Activated gamma-delta T cell treated with Interleukin-2 at 50 U/mL for 16 hours (primary cell): ENCODE data around the gene POLA2.
"Not testable (repeated sequence)": the region's sequence is repeated elsewhere in the genome, so short reads cannot be mapped to it uniquely, and the experiment has no call there.

Experiments
- DNase-seq: peaks from one replicate; pipeline ENCODE4 v3.0.0-alpha.2; 2020

Gene POLA2

DNA sequence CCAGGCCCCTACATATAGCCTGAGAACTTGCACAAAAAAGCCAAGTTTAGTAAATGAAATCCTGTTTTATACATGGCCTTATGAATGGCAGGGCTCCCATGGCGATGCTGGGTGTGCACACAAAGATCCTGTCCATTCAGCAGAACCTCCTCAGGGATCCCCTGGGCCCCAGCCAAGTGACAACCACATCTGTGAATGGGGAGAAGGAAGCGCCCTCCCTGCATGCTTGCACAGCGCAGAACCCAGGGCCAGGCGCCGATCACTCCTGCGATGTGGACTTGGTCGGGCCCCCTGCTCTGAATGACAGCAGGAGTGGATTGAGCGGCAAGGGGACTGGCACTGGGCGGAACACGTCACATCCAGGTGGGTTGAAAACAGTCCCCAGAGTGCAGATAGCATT lies 48.5 kb downstream of the POLA2 start:
- no peak for DNase-seq

DNA sequence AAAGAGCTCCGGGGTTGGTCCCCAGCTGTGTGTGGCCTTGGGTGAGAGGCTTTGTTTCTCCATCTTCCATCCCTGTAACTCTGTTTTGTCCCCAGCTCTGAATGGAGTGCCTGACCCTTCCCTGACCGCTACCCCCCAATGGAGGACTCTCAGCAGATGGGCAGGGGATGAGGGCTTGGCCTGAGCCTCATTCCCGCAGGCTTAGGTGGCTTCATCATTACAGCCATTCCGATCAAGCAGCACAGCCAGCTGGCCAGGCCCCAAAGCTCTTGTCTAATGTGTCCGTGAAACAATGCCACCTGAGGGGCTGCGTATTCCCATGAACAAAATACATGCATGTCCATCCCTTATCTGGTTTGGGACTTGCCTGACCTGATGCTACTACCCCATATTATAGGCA lies 49.0 kb downstream of the POLA2 start:
- no peak for DNase-seq

DNA sequence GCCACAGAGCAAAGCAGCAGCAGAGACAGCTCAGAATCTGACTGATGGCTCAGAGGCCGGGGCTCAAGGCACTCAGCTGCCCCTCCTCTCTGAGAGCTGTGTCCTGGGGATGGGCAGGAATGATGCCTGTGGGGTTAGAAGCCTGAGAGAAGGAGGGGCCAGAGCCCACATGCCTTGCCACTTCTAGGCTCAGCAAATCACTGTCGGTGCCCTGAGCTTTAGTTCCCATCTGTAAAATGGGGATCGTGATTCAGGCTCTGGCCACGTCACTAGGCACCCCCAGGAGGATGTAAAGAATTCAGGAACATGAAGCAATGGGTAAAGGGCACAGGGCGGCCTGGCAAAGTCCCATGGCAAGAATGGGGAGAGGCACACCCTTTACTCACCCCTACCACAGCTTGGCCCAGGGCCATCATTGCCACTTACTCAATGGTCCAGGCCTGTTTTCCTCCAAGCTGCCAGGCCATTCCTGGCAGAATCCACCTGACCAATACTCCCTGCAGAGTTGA lies 49.5 kb downstream of the POLA2 start:
- DNase-seq, result no peak

DNA sequence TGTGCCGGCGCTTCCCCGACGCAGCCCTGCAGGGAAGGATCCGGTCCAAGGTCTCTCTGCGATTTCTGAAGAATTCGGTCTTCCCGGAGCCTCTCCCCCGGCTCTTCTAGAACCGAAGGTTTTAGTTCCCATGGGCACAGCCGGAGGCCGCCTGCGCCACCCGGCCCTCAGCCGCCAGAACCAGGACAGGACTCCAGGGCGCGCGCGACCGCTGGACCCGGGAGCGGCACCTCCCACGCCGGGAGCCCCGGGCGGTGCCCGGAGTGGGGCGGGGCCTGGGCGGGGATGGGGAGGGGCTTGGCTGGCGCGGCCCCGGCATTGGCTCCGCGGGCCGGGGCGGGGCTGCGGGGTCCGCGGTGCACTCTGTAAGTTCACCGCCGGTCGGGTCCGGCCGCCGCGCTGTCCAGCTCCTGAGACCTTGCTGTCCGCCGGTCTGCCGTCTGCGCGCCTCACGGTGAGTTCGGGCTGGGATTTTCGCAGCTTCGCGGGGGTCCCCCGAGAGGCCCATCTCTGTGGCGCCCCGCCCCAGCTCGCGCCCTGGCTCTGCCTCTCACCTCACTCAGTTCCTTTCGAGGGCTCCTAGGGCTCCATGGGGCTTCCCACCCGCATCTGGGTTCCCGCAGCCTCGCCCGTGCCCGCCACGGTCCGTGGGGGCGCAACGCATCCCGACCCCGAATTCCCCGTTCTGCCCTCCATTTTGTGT lies 52.9 kb downstream of the POLA2 start, which contains the start of gene CDC42EP2:
TSS of gene CDC42EP2 (plus strand) at position 366 of the 703 bp plus-strand sequence. CDS start 6,033 bp downstream, outside the sequence.
- peak; percentile 66 for DNase-seq

DNA sequence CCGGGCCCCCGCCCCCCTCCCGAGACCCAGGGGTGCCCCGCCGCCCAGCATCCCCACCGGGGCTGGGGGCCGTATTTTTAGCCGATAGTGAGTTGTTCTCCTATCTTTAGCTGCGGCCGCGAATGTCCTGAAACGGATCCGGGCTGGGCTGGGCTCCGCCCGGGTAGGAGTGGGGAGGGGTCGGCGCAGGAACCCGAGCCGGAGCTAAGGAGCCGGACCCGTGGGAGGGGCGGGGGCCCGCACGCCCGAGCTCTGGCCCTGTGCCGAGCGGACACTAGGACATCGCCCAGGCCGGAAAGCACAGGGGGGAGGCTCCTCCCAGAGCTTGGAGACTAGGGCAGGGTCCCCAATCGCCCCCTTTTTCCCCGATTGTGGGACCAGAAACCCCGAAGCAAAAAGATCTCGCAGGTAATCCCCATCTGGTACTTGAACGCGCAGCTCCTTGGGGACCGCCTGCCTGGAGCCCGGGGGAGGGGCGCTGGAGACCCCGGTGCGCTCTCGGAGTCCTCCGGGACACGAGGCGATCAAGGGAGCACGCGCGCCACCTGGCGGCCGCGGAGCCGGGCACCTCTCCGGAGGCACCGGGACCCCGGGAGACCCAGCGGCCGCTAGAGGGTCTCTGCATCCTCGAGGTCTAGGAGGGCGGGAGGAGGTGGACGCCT lies 53.6 kb downstream of the POLA2 start:
- DNase-seq, result peak; percentile 81

DNA sequence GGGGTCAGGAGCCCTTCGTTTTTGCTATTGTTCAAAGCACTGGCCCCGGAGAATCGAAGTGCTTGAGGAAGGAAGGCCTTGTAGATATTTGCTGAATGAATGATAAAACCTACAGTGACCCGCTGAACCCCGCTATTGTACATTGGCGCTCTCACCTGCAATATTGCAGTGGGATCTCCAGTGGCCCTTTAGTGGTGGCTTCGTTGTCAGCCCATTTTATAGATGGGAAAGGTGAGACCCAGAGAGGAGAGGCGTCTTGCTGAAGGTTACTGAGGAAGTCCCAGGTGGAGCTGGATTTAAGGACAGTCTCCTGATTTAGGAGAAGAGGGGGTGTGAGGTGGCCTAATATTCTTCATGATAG lies 54.1 kb downstream of the POLA2 start:
- no peak for DNase-seq

DNA sequence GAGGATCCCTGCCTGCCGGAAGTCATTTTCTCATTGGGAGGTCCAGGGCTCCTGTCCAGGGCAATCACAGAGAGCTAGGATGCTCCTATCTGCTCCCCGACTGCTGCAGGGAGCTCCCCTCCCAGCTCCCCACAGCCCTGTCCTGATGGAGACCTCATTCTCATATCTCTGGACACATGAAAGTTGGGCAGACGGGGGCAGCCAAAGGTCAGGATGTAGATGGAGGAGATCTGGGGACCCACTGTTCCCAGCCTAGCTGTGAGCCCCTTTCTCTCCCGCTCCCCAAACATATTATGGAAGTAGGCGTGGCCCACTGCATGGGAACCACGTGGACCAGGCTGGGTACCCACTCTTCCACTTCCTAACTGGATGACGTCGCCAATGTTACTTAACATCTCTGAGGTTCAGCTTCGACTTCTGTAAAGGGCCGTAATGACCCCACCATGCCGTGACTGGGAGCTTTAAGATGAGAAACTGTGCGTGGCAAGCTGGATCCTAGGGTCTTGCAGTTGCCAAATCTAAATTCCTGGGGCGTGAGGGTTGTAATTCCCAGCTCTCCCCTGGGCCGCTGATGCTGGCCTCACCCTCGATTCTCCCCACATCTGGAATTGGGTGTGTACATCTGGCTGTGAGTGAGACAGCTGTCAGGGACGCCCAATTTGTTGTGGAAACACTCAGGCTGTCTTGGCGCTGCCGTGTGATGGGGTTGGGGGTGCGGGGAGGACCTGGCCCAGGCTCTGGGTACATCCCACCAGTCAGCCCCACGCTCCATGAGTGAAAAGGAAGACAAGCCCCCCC lies 54.7 kb downstream of the POLA2 start:
- no peak for DNase-seq

DNA sequence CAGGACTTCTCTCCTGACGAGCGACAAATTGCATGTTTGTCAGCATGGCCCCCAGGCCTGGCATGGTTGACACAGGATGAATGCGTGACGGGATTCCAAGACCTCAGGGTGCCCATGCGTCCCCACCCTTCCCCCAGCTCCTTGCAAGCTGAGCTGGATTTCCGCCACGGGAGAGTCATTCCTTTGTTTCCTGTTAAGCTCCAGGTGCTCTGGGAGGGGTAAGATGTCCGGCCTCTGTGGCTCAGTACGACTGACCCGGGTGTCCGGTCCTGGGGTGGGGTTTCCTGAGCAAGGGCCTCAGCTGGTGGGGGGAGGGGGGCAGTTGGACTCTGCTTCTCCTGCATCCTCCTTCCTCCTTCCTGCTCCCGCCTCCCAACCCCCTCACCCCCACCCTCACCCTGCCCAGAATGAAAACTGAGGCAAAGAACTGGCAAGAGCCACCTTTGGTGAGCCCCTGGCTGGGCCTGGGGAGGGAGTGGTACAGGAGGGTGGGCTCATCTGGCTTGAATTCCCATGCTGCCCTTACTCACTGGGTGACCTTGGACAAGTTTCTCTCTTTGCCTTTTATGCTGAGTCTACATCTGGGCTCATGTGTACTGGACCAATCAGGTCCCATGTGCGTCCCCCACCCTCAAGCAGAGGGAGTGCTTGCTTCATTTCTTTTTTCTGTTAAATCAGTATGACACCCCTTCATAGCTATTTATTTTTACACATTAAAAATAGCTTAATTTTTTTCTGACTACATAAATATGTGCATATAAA lies 55.4 kb downstream of the POLA2 start:
- no peak for DNase-seq

DNA sequence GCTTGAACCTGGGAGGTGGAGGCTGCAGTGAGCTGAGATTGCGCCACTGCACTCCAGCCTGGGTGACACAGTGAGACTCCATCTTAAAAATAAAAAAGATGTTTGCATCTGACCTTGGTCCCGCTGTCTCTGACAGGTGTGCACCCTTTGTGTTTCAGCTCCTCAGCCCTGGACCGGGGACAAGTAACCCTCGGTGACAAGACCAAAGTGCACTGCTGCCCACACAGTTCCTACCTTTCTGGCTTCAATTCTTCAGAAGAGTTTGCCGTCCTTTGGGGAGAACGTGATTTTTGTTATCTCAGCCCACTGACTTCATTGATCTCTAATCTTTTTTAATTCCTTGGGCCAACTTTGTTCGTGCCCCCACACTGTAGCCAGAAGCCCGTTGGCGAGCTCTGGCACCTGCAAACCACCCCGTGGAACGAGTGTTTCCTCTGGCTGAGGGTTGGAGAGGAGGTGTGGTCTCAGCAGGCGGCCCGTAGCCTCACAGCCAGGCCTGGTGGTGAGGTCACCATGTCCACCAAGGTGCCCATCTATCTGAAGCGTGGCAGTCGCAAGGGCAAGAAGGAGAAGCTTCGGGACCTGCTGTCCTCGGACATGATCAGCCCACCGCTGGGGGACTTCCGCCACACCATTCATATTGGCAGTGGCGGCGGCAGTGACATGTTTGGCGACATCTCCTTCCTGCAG lies 58.8 kb downstream of the POLA2 start:
- no peak for DNase-seq

DNA sequence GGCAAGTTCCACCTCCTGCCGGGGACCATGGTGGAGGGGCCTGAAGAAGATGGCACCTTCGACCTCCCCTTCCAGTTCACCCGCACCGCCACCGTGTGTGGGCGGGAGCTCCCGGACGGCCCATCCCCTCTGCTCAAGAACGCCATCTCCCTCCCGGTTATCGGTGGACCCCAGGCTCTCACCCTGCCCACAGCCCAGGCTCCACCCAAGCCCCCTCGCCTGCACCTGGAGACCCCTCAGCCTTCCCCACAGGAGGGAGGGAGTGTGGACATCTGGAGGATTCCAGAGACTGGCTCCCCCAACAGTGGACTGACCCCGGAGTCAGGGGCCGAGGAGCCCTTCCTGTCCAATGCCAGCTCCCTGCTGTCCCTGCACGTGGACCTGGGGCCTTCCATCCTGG lies 59.3 kb downstream of the POLA2 start:
- no peak for DNase-seq

DNA sequence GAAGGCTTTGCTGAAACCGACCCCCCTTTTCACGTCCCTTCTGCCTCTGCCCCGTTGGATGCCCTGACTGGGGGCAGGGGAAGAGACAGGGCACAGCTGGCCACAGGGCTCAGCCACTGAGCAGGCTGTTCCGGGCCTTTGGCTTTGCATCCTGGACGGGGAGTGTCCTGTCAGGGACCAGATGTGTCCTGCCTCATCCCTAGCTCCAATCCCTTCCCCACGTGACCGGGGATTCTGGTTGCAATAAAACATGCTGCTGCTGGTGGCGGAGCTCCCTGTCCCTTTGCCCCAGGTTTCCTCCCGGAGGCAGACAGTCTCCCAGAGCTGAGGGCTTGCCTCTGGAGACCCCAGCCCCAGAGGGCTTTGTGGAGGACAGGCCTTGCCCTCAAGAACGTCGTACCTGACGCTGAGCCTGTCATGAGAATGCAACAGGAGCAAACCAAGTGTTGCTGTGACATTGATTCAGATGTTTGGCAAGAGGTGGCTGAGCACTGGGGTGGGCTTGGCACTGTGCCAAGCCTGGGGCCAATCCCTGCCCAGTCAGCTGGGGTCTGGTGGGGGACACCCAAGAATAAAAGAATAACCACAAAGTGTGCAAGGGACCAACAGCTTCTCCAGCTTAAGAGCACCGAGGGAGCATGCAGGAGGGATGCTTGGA lies 60.2 kb downstream of the POLA2 start:
- no peak for DNase-seq

DNA sequence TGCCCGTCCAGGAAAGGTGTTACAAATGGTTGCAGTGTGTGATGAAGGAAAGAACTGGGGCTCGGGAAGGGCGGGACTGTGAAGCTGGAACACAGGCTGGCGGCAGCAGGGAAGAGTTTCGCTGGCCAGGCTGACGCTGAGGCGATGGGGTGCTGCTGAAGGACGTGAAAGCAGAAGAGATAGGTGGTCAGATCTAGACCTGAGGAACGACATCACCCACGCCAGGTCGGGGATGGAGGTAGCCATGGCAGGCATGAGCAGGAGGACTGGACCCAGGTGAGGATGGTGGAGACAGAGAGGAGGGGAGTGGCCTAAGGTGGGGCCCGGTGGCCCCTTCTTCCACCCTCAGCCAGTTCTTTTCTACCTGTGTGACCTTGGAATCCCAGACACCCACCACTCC lies 62.1 kb downstream of the POLA2 start:
- no peak for DNase-seq

DNA sequence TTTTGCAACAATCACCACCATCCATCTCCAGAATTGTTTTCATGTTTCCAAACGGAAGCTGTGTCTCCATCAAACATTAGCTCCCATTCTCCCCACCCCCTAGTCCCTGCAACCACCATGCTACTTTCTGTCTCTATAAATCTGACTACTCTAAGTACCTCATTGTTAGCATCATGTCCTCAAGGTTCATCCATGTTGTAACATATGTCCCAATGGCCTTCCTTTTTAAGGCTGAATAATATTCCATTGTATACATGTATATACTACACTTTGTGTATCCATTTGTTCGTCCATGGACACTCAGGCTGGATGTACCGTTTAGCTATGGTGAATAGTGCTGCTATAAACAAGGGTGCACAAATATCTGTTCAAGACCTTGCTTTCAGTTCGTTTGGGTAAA lies 63.7 kb downstream of the POLA2 start:
- DNase-seq, result no peak

DNA sequence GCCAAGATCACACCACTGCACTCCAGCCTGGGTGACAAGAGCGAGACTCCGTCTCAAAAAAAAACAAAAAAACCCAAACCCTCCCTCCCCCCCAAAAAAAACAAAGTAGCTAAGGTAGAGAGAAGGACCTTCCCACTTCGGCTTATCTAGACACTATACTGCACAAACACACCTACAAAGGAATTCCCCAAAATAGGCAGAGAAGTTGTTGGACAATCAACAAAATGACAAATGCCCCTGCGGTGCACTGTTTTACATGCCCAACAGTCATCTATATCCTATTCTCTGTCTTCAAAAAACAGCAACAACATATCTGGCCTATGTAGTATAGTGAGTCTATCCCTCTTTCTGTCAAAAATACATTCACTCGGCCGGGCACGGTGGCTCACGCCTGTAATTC lies 65.3 kb downstream of the POLA2 start:
- DNase-seq, result no peak

DNA sequence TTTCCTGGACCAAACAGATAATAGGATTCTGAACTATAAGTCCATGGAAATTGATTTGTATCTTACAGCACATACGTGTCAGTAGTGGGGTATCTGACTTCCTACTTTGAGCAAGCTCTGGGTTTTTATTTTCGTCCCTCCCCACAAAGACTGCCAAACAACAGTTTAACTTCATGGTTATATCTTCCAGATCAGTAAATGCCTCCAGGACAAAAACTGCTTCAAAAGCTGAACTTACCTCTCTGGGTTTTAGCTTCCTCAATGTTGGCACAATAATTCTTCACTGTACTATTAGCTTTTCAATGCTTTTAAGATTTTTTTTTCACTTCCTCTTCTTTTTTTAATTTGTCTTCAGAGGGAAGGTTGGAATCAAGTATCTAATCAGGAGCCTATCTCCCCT lies 67.7 kb downstream of the POLA2 start:
- no peak for DNase-seq

DNA sequence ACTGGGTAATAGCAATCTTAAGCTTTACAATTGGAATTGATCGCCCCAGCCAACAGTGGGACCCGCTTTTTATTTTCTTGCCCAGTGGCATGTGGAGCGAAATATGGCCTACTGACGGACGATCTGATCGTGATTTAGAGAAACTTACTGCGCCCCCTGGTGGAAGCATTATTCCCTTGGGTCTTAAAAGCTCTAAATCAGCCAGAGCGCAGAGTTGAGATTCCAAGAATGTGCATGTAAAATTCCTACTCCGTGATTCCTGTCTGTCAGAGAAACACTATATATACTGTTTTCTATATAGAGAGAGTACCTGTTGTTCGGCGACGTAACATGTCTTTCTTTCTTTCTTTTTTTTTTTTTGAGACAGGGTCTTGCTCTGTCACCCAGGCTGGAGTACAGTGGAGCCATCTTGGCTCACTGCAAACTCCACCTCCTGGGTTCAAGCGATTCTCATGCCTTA lies 68.2 kb downstream of the POLA2 start:
- peak; percentile 89 for DNase-seq

DNA sequence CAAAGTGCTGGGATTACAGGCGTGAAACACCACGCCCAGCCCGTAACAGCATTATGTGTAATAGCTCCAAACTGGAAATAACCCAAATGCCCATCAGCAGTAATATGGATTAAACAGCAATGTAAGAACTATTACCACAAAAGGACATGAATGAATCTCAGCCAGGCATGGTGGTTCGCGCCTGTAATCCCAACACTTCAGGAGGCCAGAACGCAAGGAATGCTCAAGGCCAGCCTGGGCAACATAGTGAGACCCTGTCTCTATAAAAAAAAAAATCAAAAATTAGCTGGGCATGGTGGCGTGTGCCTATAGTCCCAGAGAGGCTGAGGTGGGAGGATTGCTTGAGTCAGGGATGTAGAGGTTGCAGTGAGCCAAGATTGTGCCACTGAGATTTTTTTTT lies 68.8 kb downstream of the POLA2 start:
- no peak for DNase-seq

DNA sequence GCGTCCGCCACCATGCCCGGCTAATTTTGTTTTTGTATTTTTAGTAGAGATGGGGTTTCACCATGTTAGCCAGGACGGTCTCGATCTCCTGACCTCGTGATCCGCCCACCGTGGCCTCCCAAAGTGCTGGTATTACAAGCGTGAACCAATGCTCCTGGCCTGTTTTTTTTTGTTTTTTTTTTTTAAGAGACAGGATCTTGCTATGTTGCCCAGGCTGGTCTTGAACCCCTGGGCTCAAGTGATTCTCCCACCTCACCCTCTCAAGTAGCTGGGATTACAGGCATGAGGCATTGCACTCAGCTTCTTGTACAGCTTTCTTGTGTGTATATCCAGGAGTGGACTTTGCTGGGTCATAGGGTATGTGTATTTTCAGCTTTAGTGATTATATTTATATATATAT lies 70.8 kb downstream of the POLA2 start:
- not testable (repeated sequence) for DNase-seq

DNA sequence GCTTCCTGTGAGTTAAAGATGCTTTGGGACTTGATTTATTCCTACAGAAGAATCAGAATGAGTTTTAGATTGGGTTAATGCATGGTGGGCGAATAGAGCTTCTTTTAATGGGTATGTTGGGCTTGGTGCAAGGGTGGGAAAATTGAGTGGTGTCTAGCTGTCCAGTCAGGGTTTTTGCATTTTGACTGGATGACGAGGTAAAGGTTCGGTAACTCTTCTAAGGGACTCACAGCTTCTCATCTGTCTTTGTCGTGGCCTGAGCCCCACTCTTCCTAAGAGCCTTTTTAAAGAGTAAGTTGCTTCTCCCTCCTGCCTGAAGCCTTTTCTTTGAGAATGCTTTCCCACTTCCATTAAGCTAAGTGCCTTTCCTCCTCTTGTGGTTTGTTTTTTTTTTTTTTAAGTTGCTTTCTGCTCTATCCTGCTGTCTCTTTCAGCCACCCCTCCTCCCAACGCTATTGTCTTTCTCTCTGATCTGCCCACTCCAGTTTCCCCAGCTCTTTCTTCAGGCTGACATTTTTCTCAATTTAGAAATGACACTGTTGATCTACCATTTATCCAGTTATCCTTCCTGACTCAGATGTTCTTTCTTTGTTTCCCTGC lies 73.0 kb downstream of the POLA2 start:
- DNase-seq, result no peak

DNA sequence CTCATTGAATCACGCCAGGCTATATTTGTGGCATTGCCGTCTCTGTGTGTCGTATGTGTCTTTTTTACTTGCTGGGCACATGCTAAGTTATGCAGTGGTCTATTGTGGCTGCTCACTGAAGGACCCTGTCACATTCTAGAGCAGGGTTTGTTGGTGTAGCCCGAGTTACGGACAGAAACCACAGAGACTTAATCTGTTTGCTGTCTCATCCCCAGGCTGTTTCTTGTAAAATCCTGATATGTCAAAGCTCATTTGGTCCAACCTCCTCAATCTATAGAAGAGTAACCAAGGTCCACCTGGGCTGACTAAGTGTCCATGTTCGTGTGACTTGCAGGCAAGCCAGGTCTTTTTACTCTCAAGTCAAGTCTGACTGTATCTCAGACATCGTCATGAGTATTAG lies 76.9 kb downstream of the POLA2 start:
- no peak for DNase-seq

DNA sequence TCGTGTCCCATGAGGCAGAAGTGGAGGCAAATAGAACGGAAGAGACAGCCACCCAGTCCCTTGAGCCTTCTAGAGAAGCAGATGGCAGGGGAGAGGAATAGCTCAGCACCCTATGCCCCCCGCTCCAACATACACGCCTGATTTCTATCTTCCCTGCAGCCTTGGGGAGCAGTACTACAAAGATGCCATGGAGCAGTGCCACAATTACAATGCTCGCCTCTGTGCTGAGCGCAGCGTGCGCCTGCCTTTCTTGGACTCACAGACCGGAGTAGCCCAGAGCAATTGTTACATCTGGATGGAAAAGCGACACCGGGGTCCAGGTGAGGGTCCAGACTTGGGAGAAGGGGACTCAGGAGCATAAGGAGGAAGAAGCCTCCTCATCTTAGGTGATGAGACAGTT lies 78.5 kb downstream of the POLA2 start:
- DNase-seq, result no peak
